Keratinocyte (primary cell): ENCODE measurements around the gene REEP3.

Experiments
- CTCF ChIP-seq, 3 experiments: IDR thresholded peaks in 1 of 3; conservative IDR thresholded peaks in 1 of 3; optimal IDR thresholded peaks in 1 of 3; 2 replicates in 2 of 3; 3 replicates in 1 of 3; pipeline versions ENCODE3 to v1.5.1; 2011; ENCODE audit warnings: low read length in 3 of 3, mild to moderate bottlenecking in 3 of 3, moderate library complexity in 2 of 3, control low read depth in 1 of 3, inconsistent platforms in 1 of 3; ENCODE audit not compliant: insufficient read depth in 2 of 3; ENCODE audit errors: extremely low read depth in 1 of 3
- EZH2 ChIP-seq: IDR thresholded peaks from one replicate; pipeline ENCODE4 v1.6.1; 2012; ENCODE audit warnings: inconsistent platforms, mild to moderate bottlenecking, low read length, moderate library complexity

DNA sequence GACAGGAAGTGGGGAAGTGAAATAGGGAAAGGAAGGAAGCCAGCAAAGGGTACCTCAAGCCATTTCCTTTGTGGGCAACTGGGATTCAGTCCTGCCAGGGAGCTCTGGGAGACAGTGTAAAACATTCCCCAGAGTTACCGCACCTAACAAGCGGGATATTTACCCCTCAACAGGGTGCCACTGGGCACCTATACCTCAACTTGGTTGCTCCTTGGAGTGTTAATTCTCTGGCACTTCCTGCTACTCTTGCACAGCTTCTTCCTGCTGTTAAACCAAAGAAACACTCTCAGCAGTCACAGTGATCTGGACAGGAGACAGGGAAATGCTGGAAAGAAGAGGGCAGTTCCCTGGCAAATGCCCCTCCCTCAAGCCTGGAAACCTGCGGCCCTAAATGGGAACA is 151.3 kb downstream of the REEP3 start:
- TF ChIP-seq CTCF (optimal IDR thresholded peaks at IDR 0.05 in 1 of 3, IDR thresholded peaks at IDR 0.05 in 1 of 3, conservative IDR thresholded peaks at IDR 0.05 in 1 of 3; ENCODE audit: extremely low read depth in 1 of 3, insufficient read depth in 2 of 3, low read length in 3 of 3) (no peak), EZH2 (no peak)
